ENCODE measurements around the gene MUC13. TPM values are rescaled to one million over a fixed set of nuclear protein-coding genes. Genes with fewer than 3 reads are reported as not detected.

MUC13 gene
- total and polyA plus RNA-seq, 2 experiments from 2014 or later, result 84.4 to 297 TPM

DNA sequence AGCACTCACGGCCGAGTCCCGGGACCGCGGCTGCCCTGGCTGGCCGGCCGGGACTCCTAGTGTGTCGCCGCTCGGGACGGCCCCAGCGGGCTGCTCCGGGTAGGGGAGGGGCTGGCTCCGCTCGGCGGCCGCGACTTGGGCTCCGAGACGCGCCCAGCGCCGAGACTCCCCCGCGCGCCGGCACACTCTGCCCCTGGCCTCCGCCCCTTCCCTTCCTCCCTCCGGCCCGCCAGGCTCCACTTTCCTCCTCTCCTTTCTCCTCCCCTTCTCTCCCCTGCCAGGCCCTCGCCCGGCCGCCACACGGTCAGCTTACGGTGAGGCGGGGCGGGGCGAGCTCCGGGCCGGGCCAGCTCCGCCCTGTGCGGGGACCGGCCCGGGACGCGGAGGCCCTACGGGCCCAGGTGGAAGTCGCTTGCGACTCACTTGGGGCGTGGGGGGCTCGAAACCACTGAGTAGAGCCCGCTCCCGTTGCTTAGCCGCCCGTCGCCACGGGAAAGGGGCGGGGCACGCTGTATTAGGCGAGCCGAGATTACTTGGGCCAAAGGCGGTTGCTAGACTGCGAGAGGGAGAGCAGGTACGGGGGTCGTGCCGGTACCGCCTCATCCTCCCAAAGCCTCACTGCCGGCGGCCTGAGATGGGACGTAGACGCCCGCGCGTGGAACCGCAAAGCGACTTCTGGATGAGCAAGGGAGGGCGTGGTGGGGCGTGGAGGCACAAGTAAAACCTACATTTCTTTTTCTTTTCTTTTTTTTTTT lies 47.2 kb downstream of the MUC13 start, which contains the start of gene ITGB5:
Gene ITGB5 (minus strand): TSS at position 189 of the 755 bp plus-strand sequence. CDS start 365 bp downstream, outside the sequence.
- peaks cover 23% of the 10 kb centered on the region for H3K4me1 ChIP-seq (ENCODE audit: insufficient read depth)
- H3K27me3 ChIP-seq, result no peaks in the 10 kb centered on the region
- WGBS (ENCODE audit: low lambda C conversion rate, missing lambda C conversion rate), result 2% methylated on average over 51 of the region's 78 CpGs
- H3K9me3 ChIP-seq (ENCODE audit: low read depth), result no peaks in the 10 kb centered on the region
- TF ChIP-seq, protein P1, sequence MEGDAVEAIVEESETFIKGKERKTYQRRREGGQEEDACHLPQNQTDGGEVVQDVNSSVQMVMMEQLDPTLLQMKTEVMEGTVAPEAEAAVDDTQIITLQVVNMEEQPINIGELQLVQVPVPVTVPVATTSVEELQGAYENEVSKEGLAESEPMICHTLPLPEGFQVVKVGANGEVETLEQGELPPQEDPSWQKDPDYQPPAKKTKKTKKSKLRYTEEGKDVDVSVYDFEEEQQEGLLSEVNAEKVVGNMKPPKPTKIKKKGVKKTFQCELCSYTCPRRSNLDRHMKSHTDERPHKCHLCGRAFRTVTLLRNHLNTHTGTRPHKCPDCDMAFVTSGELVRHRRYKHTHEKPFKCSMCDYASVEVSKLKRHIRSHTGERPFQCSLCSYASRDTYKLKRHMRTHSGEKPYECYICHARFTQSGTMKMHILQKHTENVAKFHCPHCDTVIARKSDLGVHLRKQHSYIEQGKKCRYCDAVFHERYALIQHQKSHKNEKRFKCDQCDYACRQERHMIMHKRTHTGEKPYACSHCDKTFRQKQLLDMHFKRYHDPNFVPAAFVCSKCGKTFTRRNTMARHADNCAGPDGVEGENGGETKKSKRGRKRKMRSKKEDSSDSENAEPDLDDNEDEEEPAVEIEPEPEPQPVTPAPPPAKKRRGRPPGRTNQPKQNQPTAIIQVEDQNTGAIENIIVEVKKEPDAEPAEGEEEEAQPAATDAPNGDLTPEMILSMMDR (IDR thresholded peaks at IDR 0.05; ENCODE audit: poor library complexity), result no peak
- no peak for TF ChIP-seq EZH2 (IDR thresholded peaks at IDR 0.05; ENCODE audit: borderline replicate concordance)
- TF ChIP-seq EZH2phosphoT487 (IDR thresholded peaks at IDR 0.05; ENCODE audit: low read depth, severe bottlenecking, unreplicated experiment), result no peak
- peaks cover 30% of the 10 kb centered on the region for H3K79me2 ChIP-seq
- peak within 1 kb of the TSS; percentile 94 for H3K4me2 ChIP-seq
- peak within 1 kb of the TSS; percentile 89 for H3K4me3 ChIP-seq
- H3K27ac ChIP-seq, result peak within 1 kb of the TSS; percentile 98
- no peaks in the 10 kb centered on the region for H3K36me3 ChIP-seq (replicated peaks; ENCODE audit: insufficient read depth, low read depth)
- H4K20me1 ChIP-seq (ENCODE audit: insufficient read depth, poor library complexity, severe bottlenecking), result no peaks in the 10 kb centered on the region
- H2AFZ ChIP-seq, result peak within 1 kb of the TSS; percentile 94
- DNase-seq (ENCODE audit: low spot score), result peak; percentile 91
- H3K9me2 ChIP-seq (replicated peaks; ENCODE audit: insufficient read depth), result no peaks in the 10 kb centered on the region

DNA sequence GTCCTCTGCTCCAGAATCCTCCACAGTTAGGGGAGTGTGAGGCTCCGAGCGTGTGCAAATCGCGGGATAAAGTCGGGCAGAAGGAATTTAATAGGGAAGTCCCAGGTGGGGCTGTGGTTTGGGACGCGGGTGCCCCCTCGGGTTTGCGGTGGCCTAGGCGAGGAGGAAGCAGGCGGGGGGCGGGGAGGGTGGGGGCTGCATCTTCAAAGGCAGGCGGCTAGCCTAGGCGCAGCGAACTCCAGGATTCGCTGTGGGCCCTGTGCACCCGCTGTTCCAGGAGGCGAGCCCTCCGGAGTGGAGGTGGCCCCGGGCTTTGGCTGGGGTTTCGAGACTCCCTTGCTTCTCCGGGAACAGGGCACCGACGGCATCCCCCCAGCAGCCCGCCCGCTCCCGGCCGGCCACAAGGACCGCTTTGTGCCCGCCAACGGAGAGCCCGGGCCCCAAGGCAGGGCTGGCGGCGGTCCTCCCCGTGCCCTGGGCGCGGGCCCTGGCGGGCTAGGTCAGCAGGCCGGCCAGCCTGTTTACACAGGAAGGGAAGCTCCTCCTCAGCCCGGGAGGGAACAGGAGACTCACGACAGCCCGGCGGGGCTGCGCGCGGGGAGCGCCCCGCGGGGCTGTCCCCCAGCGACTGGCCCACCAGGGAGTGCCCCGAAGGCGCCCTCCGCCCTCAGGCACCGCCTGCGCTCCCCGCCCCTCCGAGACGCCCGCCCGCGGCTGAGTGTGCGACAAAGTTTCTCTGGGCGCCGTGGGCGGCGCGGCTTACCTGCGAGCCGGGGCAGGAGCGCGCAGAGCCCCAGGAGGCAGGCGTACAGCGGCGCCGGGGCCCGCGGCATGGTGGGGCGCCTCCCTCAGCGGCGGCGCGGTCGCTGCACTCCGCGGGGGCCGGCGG lies 48.1 kb downstream of the MUC13 start:
- peak; percentile 84 for DNase-seq (ENCODE audit: low spot score)
- under 1% methylated on average over 24 of the region's 87 CpGs for WGBS (ENCODE audit: low lambda C conversion rate, missing lambda C conversion rate)

DNA sequence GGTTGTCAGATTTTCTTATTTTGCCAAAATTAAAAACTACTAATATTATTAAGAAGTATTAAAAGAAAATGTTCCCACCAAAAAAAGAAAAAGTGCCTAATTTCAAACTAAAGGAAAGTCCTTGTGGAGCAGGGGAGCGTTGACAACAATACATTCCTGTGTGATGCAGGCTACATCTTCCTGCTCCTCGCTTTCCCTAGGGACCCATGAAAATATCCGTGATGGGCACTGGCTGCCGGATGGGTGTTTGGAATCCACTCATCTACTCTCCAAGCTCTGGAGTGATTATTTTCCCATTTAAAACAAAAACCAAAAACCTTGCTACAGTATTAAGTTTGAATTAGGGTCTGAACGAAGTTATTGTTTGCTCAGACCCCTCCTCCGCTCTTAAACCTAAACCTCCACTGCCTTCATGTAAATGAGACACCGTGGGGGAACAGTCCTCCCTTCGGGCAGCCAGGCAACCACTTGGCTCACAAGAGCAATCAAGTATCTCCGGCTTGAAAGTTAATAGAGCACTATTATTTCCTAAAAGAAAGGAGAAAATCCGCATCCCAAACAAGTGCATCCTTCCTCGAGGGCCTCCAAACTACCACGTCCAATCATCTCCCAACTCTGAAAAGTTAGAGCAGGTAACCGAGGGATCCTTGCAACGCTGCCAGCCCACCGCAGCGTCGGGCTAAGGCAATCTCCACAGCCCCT lies 48.9 kb downstream of the MUC13 start:
- Histone ChIP-seq H3K9me3 (ENCODE audit: low read depth) (no peaks in the 10 kb centered on the region), H3K9me2 (replicated peaks; ENCODE audit: insufficient read depth) (no peaks in the 10 kb centered on the region), H3K4me1 (ENCODE audit: insufficient read depth) (peaks cover 23% of the 10 kb centered on the region), H3K27me3 (no peaks in the 10 kb centered on the region), H3K4me3 (peak overlapping the region; percentile 89), H3K27ac (peak overlapping the region; percentile 98), H3K79me2 (peaks cover 48% of the 10 kb centered on the region), H3K36me3 (replicated peaks; ENCODE audit: insufficient read depth, low read depth) (no peaks in the 10 kb centered on the region), H3K4me2 (peak overlapping the region; percentile 75), H2AFZ (no peak overlapping the region), H4K20me1 (ENCODE audit: insufficient read depth, poor library complexity, severe bottlenecking) (no peaks in the 10 kb centered on the region)
- WGBS (ENCODE audit: low lambda C conversion rate, missing lambda C conversion rate), result 11% methylated on average over 17 of the region's 17 CpGs
- no peak for TF ChIP-seq EZH2 (IDR thresholded peaks at IDR 0.05; ENCODE audit: borderline replicate concordance)
- TF ChIP-seq EZH2phosphoT487 (IDR thresholded peaks at IDR 0.05; ENCODE audit: low read depth, severe bottlenecking, unreplicated experiment), result no peak
- TF ChIP-seq, protein P1 (IDR thresholded peaks at IDR 0.05; ENCODE audit: poor library complexity), result no peak
- no peak for DNase-seq (ENCODE audit: low spot score)

More for the DNA sequence above, 48.1 kb downstream of the MUC13 start:
- Histone ChIP-seq H3K4me1 (ENCODE audit: insufficient read depth) (peaks cover 23% of the 10 kb centered on the region), H3K4me2 (peak overlapping the region; percentile 75), H3K27me3 (no peaks in the 10 kb centered on the region), H2AFZ (peak overlapping the region; percentile 77), H3K27ac (peak overlapping the region; percentile 98), H3K36me3 (replicated peaks; ENCODE audit: insufficient read depth, low read depth) (no peaks in the 10 kb centered on the region), H3K9me2 (replicated peaks; ENCODE audit: insufficient read depth) (no peaks in the 10 kb centered on the region), H3K4me3 (peak overlapping the region; percentile 89), H3K9me3 (ENCODE audit: low read depth) (no peaks in the 10 kb centered on the region), H3K79me2 (peaks cover 40% of the 10 kb centered on the region), H4K20me1 (ENCODE audit: insufficient read depth, poor library complexity, severe bottlenecking) (no peaks in the 10 kb centered on the region)
- TF ChIP-seq EZH2 (IDR thresholded peaks at IDR 0.05; ENCODE audit: borderline replicate concordance) (no peak), EZH2phosphoT487 (IDR thresholded peaks at IDR 0.05; ENCODE audit: low read depth, severe bottlenecking, unreplicated experiment) (no peak)
- TF ChIP-seq, protein P1 (IDR thresholded peaks at IDR 0.05; ENCODE audit: poor library complexity), result peak; percentile 3

Data from hepatocyte (in vitro differentiated cells).